Embryonic facial prominence (tissue), 1 donor: ENCODE results near the gene IGSF23.
"Not testable (repeated sequence)": the region's sequence is repeated elsewhere in the genome, so short reads cannot be mapped to it uniquely, and the experiment has no call there.

Experiments
- DNase-seq: peaks from one replicate; pipeline ENCODE4 v3.0.0-alpha.2; 2016; ENCODE audit errors: extremely low spot score

IGSF23 gene

GRCh38 chr19:44664976-44665375, 51.6 kb downstream of the IGSF23 start:
- DNase-seq, result no peak

GRCh38 chr19:44666852-44667556, 53.6 kb downstream of the IGSF23 start:
- DNase-seq, result no peak

GRCh38 chr19:44668985-44669764, 55.8 kb downstream of the IGSF23 start:
- DNase-seq, result no peak

- DNase-seq, result not testable (repeated sequence)
These were observed 56.7 kb downstream of the IGSF23 start for GRCh38 chr19:44670027-44670426.

GRCh38 chr19:44671400-44671799, 58.0 kb downstream of the IGSF23 start, which contains the start of gene CEACAM19:
Gene CEACAM19, plus strand, starts transcription at chr19:44671482. Its CDS starts 450 bp downstream, at chr19:44671932.
- no peak for DNase-seq

GRCh38 chr19:44672226-44672625, 58.9 kb downstream of the IGSF23 start:
- DNase-seq, result no peak

- DNase-seq, result no peak
These were observed 60.1 kb downstream of the IGSF23 start for GRCh38 chr19:44673510-44673909.

- DNase-seq, result no peak
These were observed 62.2 kb downstream of the IGSF23 start for GRCh38 chr19:44675521-44675920.

- DNase-seq, result no peak
These were observed 63.9 kb downstream of the IGSF23 start for GRCh38 chr19:44677019-44677811.

- no peak for DNase-seq
These were observed 67.2 kb downstream of the IGSF23 start for GRCh38 chr19:44680536-44680935.

- no peak for DNase-seq
These were observed 68.8 kb downstream of the IGSF23 start for GRCh38 chr19:44681992-44682790.

GRCh38 chr19:44682807-44683206, 69.4 kb downstream of the IGSF23 start:
- DNase-seq, result no peak

GRCh38 chr19:44683434-44684210, 70.3 kb downstream of the IGSF23 start:
- DNase-seq, result no peak

GRCh38 chr19:44684396-44684795, 71.0 kb downstream of the IGSF23 start:
- DNase-seq, result not testable (repeated sequence)

- no peak for DNase-seq
These were observed 71.8 kb downstream of the IGSF23 start for GRCh38 chr19:44684892-44685863.

GRCh38 chr19:44685877-44686276, 72.5 kb downstream of the IGSF23 start:
- DNase-seq, result no peak
